Transverse colon (tissue), 4 donors: Measurements from ENCODE around the gene ADIPOR1. TPM values are rescaled to one million over a fixed set of nuclear protein-coding genes. Genes with fewer than 3 reads are reported as not detected.
"Not testable (repeated sequence)": the region's sequence is repeated elsewhere in the genome, so short reads cannot be mapped to it uniquely, and the experiment has no call there.

Experiments
- DNase-seq: peaks from one replicate; pipeline ENCODE4 v3.0.0-alpha.2; 2019
- H3K27ac ChIP-seq, 4 donors: fragments of 200-600 bp; sonication (generic); 2 replicates each; pipeline ENCODE4 v1.5.1; 2016 to 2018; ENCODE audit warnings: inconsistent platforms in 4 of 4
- H3K27me3 ChIP-seq: fragments of 200-600 bp; sonication (generic); 2 replicates; pipeline ENCODE4 v1.5.1; 2017; ENCODE audit warnings: inconsistent platforms
- H3K36me3 ChIP-seq, 4 donors: fragments of 200-600 bp; sonication (generic); 2 replicates each; pipeline ENCODE4 v1.5.1; 2017 to 2019; ENCODE audit warnings: inconsistent platforms in 4 of 4
- H3K4me1 ChIP-seq, 4 donors: fragments of 200-600 bp; sonication (generic); 2 replicates each; pipeline ENCODE4 v1.5.1; 2017 to 2020; ENCODE audit warnings: inconsistent platforms in 4 of 4
- H3K4me3 ChIP-seq, 4 donors: fragments of 200-600 bp; sonication (generic); 1 replicate in 1 of 4; 2 replicates in 3 of 4; pipeline versions ENCODE4 v1.5.1 to v1.6.1; 2017 to 2019; ENCODE audit warnings: inconsistent platforms in 4 of 4
- H3K9me3 ChIP-seq, 2 donors: fragments of 200-600 bp; sonication (generic); 2 replicates each; pipeline ENCODE4 v1.5.1; 2017 to 2019; ENCODE audit warnings: inconsistent platforms in 2 of 2
- EP300 ChIP-seq: sonication (generic); formaldehyde crosslinking; IDR thresholded peaks from one replicate; pipeline ENCODE4 v1.6.1; 2017; ENCODE audit warnings: antibody characterized with exemption, low read depth
- POLR2A ChIP-seq: fragments of 450-650 bp; IDR thresholded peaks from one replicate; pipeline ENCODE4 v1.6.1; 2016; ENCODE audit warnings: antibody characterized with exemption, mild to moderate bottlenecking, moderate library complexity
- POLR2AphosphoS5 ChIP-seq, 3 donors: sonication (generic); formaldehyde crosslinking; IDR thresholded peaks; one replicate each; pipeline ENCODE4 v1.6.1; 2016; ENCODE audit warnings: antibody characterized with exemption in 3 of 3
- WGBS, 2 donors: methylation state at CpG; one replicate each; pipeline ENCODE4 v1.1.5; 2018; ENCODE audit warnings: low coverage in 1 of 2; 5-methylcytosine and 5-hydroxymethylcytosine counted together
- in situ Hi-C, 4 donors: fragments of 200-750 bp; cut with MboI; loops; one replicate each; pipeline versions ENCODE4 v1.15.0 to v1.15.1; 2017; ENCODE audit warnings: low sequenced_read_pairs in 3 of 4, low pct_ligation_motif_present in 1 of 4, low pct_unique_long_range_greater_than_20kb in 1 of 4
- intact Hi-C: fragments of 100-400 bp; cut with DNase I; formaldehyde crosslinking; loops from one replicate; pipeline ENCODE4 v1.15.1; 2023; ENCODE audit warnings: low total_unique reads
- total RNA-seq, 4 donors: library from RNA; depleted of rRNA; stranded (reverse); fragments of >200 nt; gene quantifications; one replicate each; pipeline ENCODE4 v1.1.0, GENCODE V29; 2016
- TF ChIP-seq, protein P1 (sequence below), 5 experiments: fragments of 200-600 bp in 3 of 5; fragments of 450-650 bp in 2 of 5; sonication (generic) in 3 of 5; IDR thresholded peaks; 1 replicate in 2 of 5; 2 replicates in 3 of 5; pipeline ENCODE4 v1.5.1; 2016 to 2017; ENCODE audit warnings: antibody characterized with exemption in 5 of 5, inconsistent platforms in 3 of 5, mild to moderate bottlenecking in 2 of 5, moderate library complexity in 1 of 5

Gene ADIPOR1, protein sequence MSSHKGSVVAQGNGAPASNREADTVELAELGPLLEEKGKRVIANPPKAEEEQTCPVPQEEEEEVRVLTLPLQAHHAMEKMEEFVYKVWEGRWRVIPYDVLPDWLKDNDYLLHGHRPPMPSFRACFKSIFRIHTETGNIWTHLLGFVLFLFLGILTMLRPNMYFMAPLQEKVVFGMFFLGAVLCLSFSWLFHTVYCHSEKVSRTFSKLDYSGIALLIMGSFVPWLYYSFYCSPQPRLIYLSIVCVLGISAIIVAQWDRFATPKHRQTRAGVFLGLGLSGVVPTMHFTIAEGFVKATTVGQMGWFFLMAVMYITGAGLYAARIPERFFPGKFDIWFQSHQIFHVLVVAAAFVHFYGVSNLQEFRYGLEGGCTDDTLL
- 100 to 1,000 TPM in 1 of 4 donors, 10 to 100 TPM in 3; 19.1 to 103 (median 60.6) TPM for total RNA-seq

DNA sequence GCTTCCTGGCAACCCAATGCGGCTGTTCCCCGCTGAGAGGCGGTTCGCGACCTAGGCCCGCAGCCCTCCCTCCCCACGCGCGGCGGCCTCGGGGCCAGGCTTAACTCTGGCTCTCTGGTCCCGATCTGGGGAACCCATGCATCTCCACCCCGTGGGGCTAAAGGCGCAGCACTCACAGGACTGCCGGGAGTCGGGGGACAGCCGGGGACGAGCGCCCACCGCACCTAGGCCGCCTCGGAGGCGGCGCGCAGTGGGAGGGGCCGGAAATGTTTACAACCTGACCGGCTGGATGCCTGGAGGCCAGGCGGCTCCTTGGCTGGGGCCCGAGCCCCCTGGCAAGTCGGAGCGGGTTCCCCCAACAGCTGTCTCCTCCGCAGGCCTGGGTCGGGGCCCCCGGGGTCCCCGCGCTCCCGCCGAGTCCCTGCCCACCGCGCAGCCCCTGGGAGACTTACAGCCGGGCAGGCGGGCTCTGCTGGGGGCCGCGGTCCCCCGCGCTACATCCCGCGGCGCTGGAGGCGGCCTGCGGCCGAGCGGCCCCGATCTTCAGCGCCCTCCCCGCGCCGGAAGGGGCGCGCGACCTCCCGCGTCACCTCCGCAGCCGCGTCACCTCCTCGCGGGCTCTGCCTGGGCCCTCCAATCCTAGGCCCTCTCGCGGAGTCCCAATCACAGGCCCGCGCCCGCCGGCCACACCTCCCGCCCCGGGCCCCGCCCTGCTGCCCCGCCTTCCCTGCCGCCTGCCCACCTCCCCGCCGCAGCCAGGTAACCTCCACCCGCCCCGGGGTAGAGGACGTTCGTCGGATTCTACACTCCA, at the start of gene ADIPOR1:
TSS of gene ADIPOR1 (minus strand) at position 580 of the 811 bp plus-strand sequence. CDS start 7,242 bp downstream, outside the sequence.
- 0 to 1% methylated on average over 6 to 44 of the region's 86 CpGs for WGBS, 2 donors
- Histone ChIP-seq H3K27me3 (no peaks in the 10 kb centered on the region), H3K36me3 (no peaks in the 10 kb centered on the region), H3K4me3 (peak within 1 kb of the TSS; percentile 93 to 99 (median 97)), H3K4me1 (peaks cover 5 to 53% (median 26%) of the 10 kb centered on the region in 4 donors), H3K27ac (peak within 1 kb of the TSS; percentile 93 to 98 (median 96)), H3K9me3 (no peaks in the 10 kb centered on the region)
- intact Hi-C loops (no loop called here), in situ Hi-C loops (no loop called here)
- TF ChIP-seq, protein P1, sequence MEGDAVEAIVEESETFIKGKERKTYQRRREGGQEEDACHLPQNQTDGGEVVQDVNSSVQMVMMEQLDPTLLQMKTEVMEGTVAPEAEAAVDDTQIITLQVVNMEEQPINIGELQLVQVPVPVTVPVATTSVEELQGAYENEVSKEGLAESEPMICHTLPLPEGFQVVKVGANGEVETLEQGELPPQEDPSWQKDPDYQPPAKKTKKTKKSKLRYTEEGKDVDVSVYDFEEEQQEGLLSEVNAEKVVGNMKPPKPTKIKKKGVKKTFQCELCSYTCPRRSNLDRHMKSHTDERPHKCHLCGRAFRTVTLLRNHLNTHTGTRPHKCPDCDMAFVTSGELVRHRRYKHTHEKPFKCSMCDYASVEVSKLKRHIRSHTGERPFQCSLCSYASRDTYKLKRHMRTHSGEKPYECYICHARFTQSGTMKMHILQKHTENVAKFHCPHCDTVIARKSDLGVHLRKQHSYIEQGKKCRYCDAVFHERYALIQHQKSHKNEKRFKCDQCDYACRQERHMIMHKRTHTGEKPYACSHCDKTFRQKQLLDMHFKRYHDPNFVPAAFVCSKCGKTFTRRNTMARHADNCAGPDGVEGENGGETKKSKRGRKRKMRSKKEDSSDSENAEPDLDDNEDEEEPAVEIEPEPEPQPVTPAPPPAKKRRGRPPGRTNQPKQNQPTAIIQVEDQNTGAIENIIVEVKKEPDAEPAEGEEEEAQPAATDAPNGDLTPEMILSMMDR (IDR thresholded peaks at IDR 0.05): peak in 2 of 5 experiments; percentile 19 to 22
- TF ChIP-seq POLR2A (peak; percentile 83), POLR2AphosphoS5 (IDR thresholded peaks at IDR 0.05) (peak; percentile 87 to 95 (median 94)), EP300 (no peak)
- DNase-seq: peak; percentile 96

DNA sequence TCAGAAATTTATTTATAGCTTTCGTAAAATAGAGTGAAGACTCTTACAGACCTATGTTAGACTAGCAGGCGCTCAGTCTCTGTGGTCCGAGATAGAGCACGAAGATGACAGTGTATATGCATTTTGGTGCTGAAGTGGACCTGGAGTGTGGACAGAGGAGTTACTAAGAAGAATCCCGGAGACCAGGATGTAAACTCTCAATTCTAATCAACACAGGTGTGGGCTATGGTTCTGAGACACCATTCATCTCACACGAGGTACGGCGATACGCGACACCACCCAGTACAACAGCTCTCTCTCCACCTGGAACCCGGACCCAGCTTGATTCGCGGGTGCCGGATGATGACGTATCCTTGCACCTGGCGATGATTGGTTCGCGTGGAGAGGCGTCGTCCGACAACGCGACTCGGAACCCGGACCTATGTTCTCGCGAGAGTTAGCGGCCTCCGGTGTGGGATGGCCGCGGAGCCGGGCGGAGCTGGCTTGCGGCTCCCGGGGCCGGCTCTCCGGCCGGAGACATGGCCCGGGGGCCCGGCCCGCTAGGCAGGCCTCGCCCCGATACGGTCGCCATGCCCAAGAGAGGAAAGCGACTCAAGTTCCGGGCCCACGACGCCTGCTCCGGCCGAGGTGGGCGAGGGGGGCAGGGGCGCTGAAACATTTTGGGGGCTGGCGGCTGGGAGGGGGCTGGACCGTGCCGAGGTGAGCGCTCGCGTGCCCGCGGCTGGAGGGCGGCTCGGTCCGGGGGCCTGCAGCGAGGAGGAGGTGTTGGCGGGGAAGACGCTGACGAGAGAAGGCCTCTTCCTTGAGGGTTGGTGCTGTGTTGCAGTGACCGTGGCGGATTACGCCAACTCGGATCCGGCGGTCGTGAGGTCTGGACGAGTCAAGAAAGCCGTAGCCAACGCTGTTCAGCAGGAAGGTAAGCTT, 49.1 kb upstream of the ADIPOR1 start, which contains the start of gene TMEM183A:
TSS of gene TMEM183A (plus strand) at position 427 of the 924 bp plus-strand sequence. CDS start at position 519, 92 bp downstream.
- Histone ChIP-seq H3K9me3 (no peaks in the 10 kb centered on the region), H3K27ac (peak within 1 kb of the TSS; percentile 94 to 99 (median 96)), H3K36me3 (peaks cover 0 to 27% (median 9%) of the 10 kb centered on the region in 4 donors), H3K4me1 (peaks cover 17 to 34% (median 21%) of the 10 kb centered on the region in 4 donors), H3K4me3 (peak within 1 kb of the TSS; percentile 84 to 96 (median 89)), H3K27me3 (no peaks in the 10 kb centered on the region)
- in situ Hi-C loops (no loop called here), intact Hi-C loops (no loop called here)
- peak; percentile 94 for TF ChIP-seq POLR2A
- TF ChIP-seq, protein P1 (IDR thresholded peaks at IDR 0.05): peak in 1 of 5 experiments; percentile 11
- TF ChIP-seq EP300: no peak
- TF ChIP-seq POLR2AphosphoS5 (IDR thresholded peaks at IDR 0.05): peak; percentile 97 to 98 (median 98)
- WGBS, 2 donors: 0% methylated on average over 11 to 43 of the region's 78 CpGs
- peak; percentile 97 for DNase-seq

DNA sequence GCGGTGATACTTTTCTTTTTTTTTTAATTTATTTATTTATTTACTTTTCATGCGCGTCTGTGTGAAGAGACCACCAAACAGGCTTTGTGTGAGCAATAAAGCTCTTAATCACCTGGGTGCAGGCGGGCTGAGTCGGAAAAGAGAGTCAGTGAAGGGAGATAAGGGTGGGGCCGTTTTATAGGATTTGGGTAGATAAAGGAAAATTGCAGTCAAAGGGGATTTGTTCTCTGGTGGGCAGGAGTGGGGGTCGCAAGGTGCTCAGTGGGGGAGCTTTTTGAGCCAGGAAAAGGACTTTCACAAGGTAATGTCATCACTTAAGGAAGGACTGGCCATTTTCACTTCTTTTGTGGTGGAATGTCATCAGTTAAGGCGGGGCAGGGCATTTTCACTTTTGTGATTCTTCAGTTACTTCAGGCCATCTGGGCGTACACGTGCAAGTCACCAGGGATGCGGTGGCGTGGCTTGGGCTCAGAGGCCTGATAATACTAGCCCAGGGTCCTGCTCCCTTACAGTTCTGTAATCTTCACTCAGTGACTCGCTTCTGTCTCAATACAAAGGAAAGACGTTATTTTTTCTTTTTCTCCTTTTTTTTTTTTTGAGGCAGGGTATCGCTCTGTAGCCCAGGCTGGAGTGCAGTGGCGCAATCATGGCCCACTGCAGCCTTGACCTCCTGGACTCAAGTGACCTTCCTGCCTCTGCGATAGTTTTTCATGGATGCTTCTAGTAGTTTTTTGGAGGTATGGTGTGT, 47.5 kb upstream of the ADIPOR1 start:
- Histone ChIP-seq H3K4me3 (peak overlapping the region in 1 of 4 donors; percentile 84), H3K27ac (peak overlapping the region in 3 of 4 donors; percentile 94 to 99 (median 95)), H3K4me1 (peaks cover 17 to 29% (median 21%) of the 10 kb centered on the region in 4 donors), H3K36me3 (peaks cover 0 to 16% (median 3%) of the 10 kb centered on the region in 4 donors)
- in situ Hi-C loops, H3K27me3 ChIP-seq, H3K9me3 ChIP-seq, intact Hi-C loops: not testable (repeated sequence)
- peak; percentile 35 for DNase-seq
- WGBS, 2 donors: 59 to 72% methylated on average over 9 to 17 of the region's 17 CpGs

DNA sequence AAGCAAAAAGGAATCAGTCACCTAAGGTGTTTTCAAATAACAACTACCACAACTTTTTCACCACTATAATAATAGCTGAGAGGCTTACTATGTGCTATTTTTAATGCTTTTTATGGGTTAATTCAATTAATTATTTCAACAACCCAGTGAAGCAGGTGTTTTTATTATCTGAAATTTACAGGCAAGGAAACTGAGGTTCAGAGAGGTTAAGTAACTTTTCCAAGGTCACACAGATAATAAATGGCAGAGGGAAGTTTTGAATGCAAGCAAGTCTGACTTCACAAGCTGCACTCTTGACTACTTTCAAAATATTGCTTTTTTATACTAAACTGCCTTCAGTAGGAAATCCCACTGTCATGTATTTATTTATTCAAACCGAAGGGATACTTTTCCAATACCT, 44.8 kb upstream of the ADIPOR1 start:
- Histone ChIP-seq H3K9me3 (no peaks in the 10 kb centered on the region), H3K27me3 (no peaks in the 10 kb centered on the region), H3K4me1 (peaks cover 4 to 17% (median 7%) of the 10 kb centered on the region in 4 donors), H3K27ac (no peak overlapping the region), H3K4me3 (no peak overlapping the region), H3K36me3 (no peaks in the 10 kb centered on the region)
- in situ Hi-C loops: no loop called here
- DNase-seq: no peak
- intact Hi-C loops: no loop called here
- 67 to 81% methylated on average over 1 of the region's 1 CpG for WGBS, 2 donors
- TF ChIP-seq EP300 (no peak), POLR2AphosphoS5 (IDR thresholded peaks at IDR 0.05) (no peak), POLR2A (no peak)
- TF ChIP-seq, protein P1 (IDR thresholded peaks at IDR 0.05): no peak
